A549 (cell line): Measurements from ENCODE around the gene EXOC4.

ENCODE experiments used
- BHLHE40 ChIP-seq: IDR thresholded peaks from 2 replicates; pipeline ENCODE4 v1.6.1; 2012; ENCODE audit warnings: low read depth, low read length, inconsistent platforms
- CHD2 ChIP-seq: fragments of 150-350 bp; IDR thresholded peaks from 2 replicates; pipeline ENCODE4 v1.6.1; 2014; ENCODE audit warnings: low read length; ENCODE audit not compliant: partially characterized antibody
- CHD4 ChIP-seq: fragments of 200-600 bp; sonication (generic); IDR thresholded peaks from 2 replicates; pipeline ENCODE4 v1.6.1; 2016; ENCODE audit warnings: antibody characterized with exemption, mild to moderate bottlenecking, borderline replicate concordance
- EP300 ChIP-seq, 2 experiments: fragments of >200 bp; sonication (Bioruptor Twin); formaldehyde crosslinking; IDR thresholded peaks; 2 replicates in 1 of 2; 3 replicates in 1 of 2; pipeline ENCODE4 v1.6.1; 2016 to 2017
- FOSB ChIP-seq: fragments of 250-450 bp; sonication (Bioruptor Pico); IDR thresholded peaks from 2 replicates; pipeline ENCODE4 v1.5.0; 2020; ENCODE audit warnings: mild to moderate bottlenecking, moderate library complexity
- HDAC2 ChIP-seq: fragments of 200-600 bp; sonication (generic); IDR thresholded peaks from 2 replicates; pipeline ENCODE4 v1.6.1; 2016
- MYC ChIP-seq: IDR thresholded peaks from 2 replicates; pipeline ENCODE4 v1.6.1; 2012; ENCODE audit warnings: mild to moderate bottlenecking, inconsistent platforms, low read length, improper control_type of control experiment, borderline replicate concordance
- POLR2A ChIP-seq: IDR thresholded peaks from 2 replicates; pipeline ENCODE4 v1.6.1; 2012; ENCODE audit warnings: mild to moderate bottlenecking, low read length
- REST ChIP-seq: fragments of 200-600 bp; sonication (generic); IDR thresholded peaks from 2 replicates; pipeline ENCODE4 v1.6.1; 2016; ENCODE audit warnings: antibody characterized with exemption, mild to moderate bottlenecking, moderate library complexity
- USF2 ChIP-seq: fragments of 450-650 bp; IDR thresholded peaks from 2 replicates; pipeline ENCODE4 v1.6.1; 2014; ENCODE audit warnings: antibody characterized with exemption
- ZFP36 ChIP-seq: fragments of 450-650 bp; IDR thresholded peaks from 2 replicates; pipeline ENCODE4 v1.6.1; 2014; ENCODE audit warnings: borderline replicate concordance; ENCODE audit not compliant: partially characterized antibody
- TF ChIP-seq, protein P1 (sequence below): fragments of >200 bp; sonication (Bioruptor Twin); formaldehyde crosslinking; IDR thresholded peaks from 3 replicates; pipeline ENCODE4 v1.5.1; 2016
- TF ChIP-seq, protein P2 (sequence below): fragments of >200 bp; sonication (Bioruptor Twin); formaldehyde crosslinking; IDR thresholded peaks from 2 replicates; pipeline ENCODE4 v1.6.1; 2016

DNA sequence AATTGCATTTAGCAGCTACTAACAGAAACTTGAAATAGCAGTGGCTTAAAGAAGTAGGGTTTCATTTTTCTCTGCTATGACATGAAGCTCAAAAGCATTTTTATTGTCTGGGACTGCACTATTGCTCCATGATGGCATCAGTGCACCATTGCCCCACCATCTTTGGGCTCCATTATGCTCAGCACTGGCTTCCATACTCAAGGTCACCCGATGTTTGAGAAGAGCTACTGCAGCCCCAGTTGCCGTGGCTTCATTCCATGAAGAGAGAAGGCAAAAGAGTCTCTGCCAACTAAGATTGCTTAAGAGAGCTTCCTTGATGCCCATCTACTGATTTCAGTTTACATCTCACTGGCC, 682.1 kb downstream of the EXOC4 start:
- TF ChIP-seq, protein P1, sequence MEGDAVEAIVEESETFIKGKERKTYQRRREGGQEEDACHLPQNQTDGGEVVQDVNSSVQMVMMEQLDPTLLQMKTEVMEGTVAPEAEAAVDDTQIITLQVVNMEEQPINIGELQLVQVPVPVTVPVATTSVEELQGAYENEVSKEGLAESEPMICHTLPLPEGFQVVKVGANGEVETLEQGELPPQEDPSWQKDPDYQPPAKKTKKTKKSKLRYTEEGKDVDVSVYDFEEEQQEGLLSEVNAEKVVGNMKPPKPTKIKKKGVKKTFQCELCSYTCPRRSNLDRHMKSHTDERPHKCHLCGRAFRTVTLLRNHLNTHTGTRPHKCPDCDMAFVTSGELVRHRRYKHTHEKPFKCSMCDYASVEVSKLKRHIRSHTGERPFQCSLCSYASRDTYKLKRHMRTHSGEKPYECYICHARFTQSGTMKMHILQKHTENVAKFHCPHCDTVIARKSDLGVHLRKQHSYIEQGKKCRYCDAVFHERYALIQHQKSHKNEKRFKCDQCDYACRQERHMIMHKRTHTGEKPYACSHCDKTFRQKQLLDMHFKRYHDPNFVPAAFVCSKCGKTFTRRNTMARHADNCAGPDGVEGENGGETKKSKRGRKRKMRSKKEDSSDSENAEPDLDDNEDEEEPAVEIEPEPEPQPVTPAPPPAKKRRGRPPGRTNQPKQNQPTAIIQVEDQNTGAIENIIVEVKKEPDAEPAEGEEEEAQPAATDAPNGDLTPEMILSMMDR, result no peak
- no peak for TF ChIP-seq POLR2A
- TF ChIP-seq HDAC2, result no peak
- no peak for TF ChIP-seq BHLHE40
- TF ChIP-seq, protein P2, sequence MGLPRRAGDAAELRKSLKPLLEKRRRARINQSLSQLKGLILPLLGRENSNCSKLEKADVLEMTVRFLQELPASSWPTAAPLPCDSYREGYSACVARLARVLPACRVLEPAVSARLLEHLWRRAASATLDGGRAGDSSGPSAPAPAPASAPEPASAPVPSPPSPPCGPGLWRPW, result no peak
- TF ChIP-seq REST, result no peak
- TF ChIP-seq USF2, result no peak
- TF ChIP-seq ZFP36, result no peak
- TF ChIP-seq CHD2, result no peak
- TF ChIP-seq FOSB (CRISPR knock-in tag), result no peak
- TF ChIP-seq CHD4, result no peak
- TF ChIP-seq MYC, result no peak
- TF ChIP-seq EP300 (IDR thresholded peaks at IDR 0.05), result no peak
